Measurements from ENCODE around the gene ZNF777. TPM values are rescaled to one million over a fixed set of nuclear protein-coding genes. Genes with fewer than 3 reads are reported as not detected.

Gene ZNF777
- total RNA-seq, 1 experiment from 2014 or later = 15.6 TPM

GRCh38 chr7:149454750-149455149 lies 6.1 kb downstream of the ZNF777 start:
- H3K4me1 ChIP-seq (ENCODE audit: insufficient read depth, low read length) = no peaks in the 10 kb centered on the region
- H2BK120ac ChIP-seq (ENCODE audit: low read depth, low read length, poor library complexity, severe bottlenecking) = no peak overlapping the region
- no peak overlapping the region for H4K8ac ChIP-seq (replicated peaks; ENCODE audit: insufficient read length, low read depth, low read length)
- H2AK5ac ChIP-seq (ENCODE audit: insufficient read length, low read length) = no peak overlapping the region
- H3T11ph ChIP-seq (ENCODE audit: low read length) = no peak overlapping the region
- H2BK12ac ChIP-seq (ENCODE audit: insufficient read length, low read depth, low read length) = no peak overlapping the region
- H3K23me2 ChIP-seq (ENCODE audit: insufficient read length, low read depth, low read length, poor library complexity, severe bottlenecking) = no peaks in the 10 kb centered on the region
- H3K14ac ChIP-seq (ENCODE audit: insufficient read depth, low read length) = no peak overlapping the region
- no peak overlapping the region for H2BK5ac ChIP-seq (ENCODE audit: insufficient read length, low read length)
- Mint-ChIP-seq H3K9me3 (no peaks in the 10 kb centered on the region), H3K27me3 (ENCODE audit: low read depth) (peaks cover 28% of the 10 kb centered on the region), H3K27ac (no peak overlapping the region; a peak in 1 of 7 replicates), H3K4me1 (peaks cover 7 to 9% of the 10 kb centered on the region in 2 experiments), H3K36me3 (ENCODE audit: insufficient read depth in 1 of 3, low read depth in 3 of 3) (peaks cover 10 to 55% (median 44%) of the 10 kb centered on the region in 3 experiments; a peak in 6 of 7 replicates), H3K4me3 (no peak overlapping the region)
- no peaks in the 10 kb centered on the region for H3K79me2 ChIP-seq (ENCODE audit: insufficient read depth, low read length)
- no peak for DNase-seq
- H3K4me2 ChIP-seq (ENCODE audit: insufficient read depth, insufficient read length, low read length) = no peak overlapping the region
- H3K4ac ChIP-seq (ENCODE audit: low read depth, low read length) = no peak overlapping the region
- peaks cover 4% of the 10 kb centered on the region for H3K79me1 ChIP-seq (ENCODE audit: insufficient read depth, low read depth, low read length, poor library complexity, severe bottlenecking)
- no peak overlapping the region for H2AFZ ChIP-seq (ENCODE audit: low read length)
- no peak overlapping the region for H3K18ac ChIP-seq (ENCODE audit: insufficient read length, low read depth, low read length)
- no peaks in the 10 kb centered on the region for H3K9me3 ChIP-seq (ENCODE audit: control insufficient read depth, low read depth, low read length)
- H3K27me3 ChIP-seq (ENCODE audit: insufficient read depth, low read length) = no peaks in the 10 kb centered on the region; the same call in 1 of the 2 replicates
- TF ChIP-seq CTCF (conservative IDR thresholded peaks at IDR 0.05) = no peak
- no peak overlapping the region for H2BK15ac ChIP-seq (ENCODE audit: low read depth, low read length)
- H3K56ac ChIP-seq (ENCODE audit: insufficient read length, low read depth, low read length) = no peak overlapping the region
- no peak overlapping the region for H4K91ac ChIP-seq (ENCODE audit: insufficient read length, low read depth, low read length)
- no peak overlapping the region for H4K5ac ChIP-seq (ENCODE audit: insufficient read length, low read depth, low read length)
- no peaks in the 10 kb centered on the region for H4K20me1 ChIP-seq (ENCODE audit: control insufficient read depth, insufficient read depth, insufficient read length)
- H2BK20ac ChIP-seq (ENCODE audit: low read depth, low read length, poor library complexity, severe bottlenecking) = no peak overlapping the region
- no peak overlapping the region for H3K9ac ChIP-seq (ENCODE audit: extremely low read depth, insufficient read length, low read length)
- no peak overlapping the region for H3K23ac ChIP-seq (ENCODE audit: insufficient read length, low read depth, low read length)
- WGBS (ENCODE audit: extremely low coverage, insufficient read length, low lambda C conversion rate) = no CpG with 5 or more reads among the region's 5 CpGs
- H3K27ac ChIP-seq (ENCODE audit: insufficient read length, low read depth, low read length) = no peak overlapping the region

Data from H9 (cell line).